Mesenteric fat pad (tissue), 1 donor: ENCODE results near the gene EGFL7. TPM values are rescaled to one million over a fixed set of nuclear protein-coding genes. Genes with fewer than 3 reads are reported as not detected.

Experiments
- DNase-seq: peaks from one replicate; pipeline ENCODE4 v3.0.0-alpha.2; 2020; ENCODE audit warnings: low spot score
- total RNA-seq: library from RNA; stranded (reverse); fragmentation: NEBNext Ultra II Directional; extraction: Animal tissue kit (Norgen Biotek cat#: 25700); gene quantifications from one replicate; pipeline ENCODE4 v1.2.1, GENCODE V29; 2021
- donor health status: DM: yes; HTN: yes; CAD: no.

EGFL7 gene
- total RNA-seq, 1 donor from 2014 or later: 155 TPM

GRCh38 chr9:136671646-136672430 is 9.1 kb downstream of the EGFL7 start:
- DNase-seq: no peak

DNA sequence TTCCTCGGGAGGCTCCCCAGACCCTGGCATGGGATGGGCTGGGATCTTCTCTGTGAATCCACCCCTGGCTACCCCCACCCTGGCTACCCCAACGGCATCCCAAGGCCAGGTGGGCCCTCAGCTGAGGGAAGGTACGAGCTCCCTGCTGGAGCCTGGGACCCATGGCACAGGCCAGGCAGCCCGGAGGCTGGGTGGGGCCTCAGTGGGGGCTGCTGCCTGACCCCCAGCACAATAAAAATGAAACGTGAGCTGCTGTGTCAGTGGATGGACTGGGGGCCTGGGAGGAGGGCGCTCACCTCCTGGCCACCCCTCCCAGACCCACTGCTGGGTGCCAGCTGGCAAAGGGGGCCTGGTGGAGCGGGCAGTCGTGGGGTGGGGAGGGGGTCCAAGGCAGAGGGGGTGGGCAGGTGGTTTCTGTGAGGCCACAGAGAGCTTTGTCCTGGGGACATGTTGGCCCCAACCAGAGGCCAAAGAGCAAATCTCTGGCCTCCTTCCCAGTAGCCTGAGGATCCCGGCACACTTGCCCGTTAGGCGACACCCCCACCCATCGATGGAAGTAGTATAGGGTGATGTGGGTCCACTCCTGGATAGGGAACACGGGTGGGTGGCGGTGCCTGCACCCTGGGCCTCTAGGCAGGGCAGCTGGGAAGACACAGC is 9.8 kb downstream of the EGFL7 start:
- DNase-seq: no peak

DNA sequence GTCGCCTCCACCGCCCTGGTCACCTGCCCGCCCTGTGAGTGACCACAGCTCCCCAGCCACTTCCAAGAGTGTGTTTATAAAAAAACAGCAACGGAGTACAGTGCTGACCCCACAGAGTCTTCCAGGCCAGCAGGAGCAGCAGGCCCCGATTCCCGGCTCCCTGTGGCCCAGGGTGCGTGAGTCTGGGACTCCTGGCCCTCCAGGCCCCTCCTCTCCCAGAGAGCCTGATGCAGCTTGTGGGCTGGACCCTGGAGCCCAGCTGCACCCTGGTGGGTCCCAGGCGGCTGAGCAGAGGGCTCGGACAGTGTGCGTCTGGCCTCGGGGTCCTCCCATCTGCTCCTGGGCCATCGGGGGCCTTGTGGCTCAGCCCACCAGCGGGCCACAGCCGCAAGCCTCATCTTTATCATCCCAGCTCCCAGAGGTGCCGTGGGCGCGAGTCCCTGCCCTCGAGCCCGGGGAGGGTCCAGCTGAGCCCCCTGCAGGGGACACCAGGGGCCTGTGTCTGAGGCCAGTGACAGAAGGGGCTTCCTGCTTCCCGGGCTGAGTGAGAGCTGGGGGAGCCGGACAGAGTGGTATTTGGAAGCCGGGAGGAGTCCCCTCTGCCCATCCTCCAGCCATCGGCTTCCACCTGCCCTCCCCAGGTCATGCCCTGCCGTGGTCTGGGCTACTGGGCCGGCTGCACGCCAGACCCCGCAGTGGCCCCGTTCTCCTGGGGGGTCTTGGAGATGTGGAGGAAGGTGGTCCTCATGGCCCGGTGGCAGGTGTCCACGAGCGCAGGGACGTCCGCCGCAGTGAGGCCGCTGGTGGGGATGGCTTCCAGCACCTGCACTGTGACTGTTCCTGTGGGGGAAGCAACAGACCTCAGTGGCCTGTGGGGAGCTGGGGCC is 10.6 kb downstream of the EGFL7 start:
- no peak for DNase-seq

DNA sequence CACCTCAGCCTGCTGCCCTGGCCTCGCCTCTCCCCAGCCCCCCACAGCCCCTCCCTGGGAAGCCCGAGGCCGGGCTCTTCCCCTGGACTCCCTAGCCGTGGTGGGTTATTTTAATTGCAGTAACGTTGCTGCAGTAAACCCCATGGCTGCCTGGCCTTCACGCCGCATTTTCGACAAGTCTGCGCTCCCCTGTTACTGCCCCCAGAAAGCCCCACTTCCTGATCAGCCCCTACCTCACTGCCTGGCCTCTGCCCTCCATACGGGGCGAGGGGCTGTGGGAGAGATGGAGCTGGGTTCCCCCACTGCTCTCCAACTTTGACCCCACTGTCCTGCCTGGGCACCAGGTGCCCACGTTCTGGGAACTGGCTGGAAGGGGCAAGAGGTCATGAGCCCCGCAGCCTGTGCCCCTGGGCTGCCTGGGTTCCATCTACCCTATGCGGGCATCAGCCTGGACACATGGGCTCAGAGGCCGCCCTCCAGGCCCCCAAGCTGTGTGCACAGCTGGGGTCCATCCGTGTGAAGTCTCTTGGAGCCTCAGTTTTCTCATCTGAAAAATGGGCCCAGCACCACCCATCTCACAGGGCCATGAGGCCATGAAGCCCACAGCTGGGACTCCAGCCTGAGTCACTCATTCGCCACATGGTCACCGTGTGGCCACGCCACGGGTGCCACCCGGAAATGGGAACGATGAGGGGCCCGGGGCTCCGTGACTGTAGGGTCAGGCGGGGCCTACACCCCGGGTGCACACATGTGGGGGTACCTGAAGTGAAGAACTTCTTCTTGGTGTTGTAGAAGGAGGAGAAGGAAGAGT is 11.5 kb downstream of the EGFL7 start:
- DNase-seq: no peak

DNA sequence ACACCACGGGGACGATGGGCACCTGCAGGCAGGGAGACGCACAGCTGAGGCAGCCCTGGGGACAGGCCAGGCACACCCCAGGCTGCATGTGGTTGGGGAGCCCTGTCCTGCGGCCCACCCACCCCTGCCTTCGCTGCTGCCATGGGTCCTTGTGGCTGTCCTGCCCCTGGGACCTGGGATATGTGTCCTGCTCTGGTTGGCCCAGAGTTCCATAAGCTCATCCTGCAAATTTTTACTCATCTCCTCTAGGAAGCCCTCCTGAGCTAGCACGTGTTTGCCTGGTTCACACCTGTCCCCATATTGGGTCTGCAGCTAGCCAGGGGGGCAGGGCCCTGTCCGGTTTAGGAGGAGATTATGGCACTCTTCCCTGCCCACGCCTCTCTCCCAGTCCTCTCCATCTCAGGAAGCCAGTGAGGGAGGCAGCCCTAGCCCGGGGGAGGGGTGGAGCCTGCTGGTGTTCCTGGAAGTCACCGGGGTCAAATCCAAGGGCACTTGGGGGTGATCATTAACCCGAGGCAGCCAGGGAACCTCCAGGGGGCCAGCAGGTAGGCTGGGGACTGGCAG is 12.2 kb downstream of the EGFL7 start:
- no peak for DNase-seq

DNA sequence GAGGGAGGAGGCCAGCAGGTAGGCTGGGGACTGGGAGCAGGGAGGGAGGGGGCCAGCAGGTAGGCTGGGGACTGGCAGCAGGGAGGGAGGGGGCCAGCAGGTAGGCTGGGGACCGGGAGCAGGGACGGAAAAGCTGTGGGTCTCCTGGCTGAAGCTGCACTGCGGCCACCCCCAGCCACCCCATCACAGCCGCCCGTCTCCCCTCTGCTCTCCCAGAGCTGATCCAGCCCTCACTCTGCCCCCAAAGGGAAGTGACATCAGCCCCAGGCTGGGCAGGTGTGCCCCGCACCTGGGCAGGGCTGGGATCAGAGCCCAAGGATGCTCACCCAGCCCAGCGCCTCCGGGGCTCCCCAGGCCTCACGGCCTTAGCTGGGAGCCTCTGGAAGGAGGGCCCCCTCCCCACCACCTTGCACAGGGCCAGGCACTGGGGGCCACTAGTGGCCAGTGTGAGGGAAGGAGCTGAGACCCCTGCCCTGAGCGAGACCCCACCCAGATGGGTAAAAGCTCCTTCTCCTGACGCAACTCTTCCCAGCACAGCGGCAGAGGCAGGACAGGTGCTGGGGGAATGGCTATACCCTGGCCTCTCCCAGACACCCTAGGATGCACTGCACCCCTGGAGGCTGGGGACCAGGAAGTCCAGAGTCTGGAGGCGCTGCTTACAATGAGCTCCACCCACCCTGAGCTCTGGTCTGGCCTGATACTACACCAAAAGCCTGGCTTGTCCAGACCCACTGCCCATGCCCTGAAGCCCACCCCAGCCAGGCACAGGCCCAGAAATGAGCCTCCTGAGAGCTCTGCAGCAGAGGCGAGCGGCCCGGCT is 13.0 kb downstream of the EGFL7 start:
- no peak for DNase-seq

GRCh38 chr9:136676297-136676794 is 13.6 kb downstream of the EGFL7 start:
- no peak for DNase-seq

- no peak for DNase-seq
Observed at GRCh38 chr9:136676920-136677686, 14.4 kb downstream of the EGFL7 start.

GRCh38 chr9:136678034-136678433 is 15.3 kb downstream of the EGFL7 start:
- DNase-seq: no peak

GRCh38 chr9:136678624-136679023 is 15.9 kb downstream of the EGFL7 start:
- no peak for DNase-seq

GRCh38 chr9:136679431-136679941 is 16.8 kb downstream of the EGFL7 start:
- no peak for DNase-seq

DNA sequence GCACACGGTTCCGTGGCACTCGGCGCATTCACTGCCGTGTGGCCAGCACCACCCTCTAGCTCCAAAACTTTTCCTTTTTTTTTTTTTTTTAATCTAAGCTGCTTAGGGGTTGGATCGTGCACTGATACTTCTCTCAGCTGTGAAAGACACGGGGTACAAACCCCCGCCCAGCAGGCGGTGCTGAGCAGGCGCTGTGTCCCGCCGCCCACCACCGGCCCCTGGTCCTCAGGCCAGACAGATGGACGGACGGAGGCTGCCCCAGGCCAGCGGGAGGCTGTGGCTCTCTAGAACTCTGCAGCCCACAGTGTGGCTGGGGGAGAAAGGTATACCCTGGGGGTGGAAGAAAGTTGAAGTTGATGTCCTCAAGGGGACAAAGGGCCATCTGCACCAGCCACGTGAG is 18.3 kb downstream of the EGFL7 start:
- DNase-seq: no peak

DNA sequence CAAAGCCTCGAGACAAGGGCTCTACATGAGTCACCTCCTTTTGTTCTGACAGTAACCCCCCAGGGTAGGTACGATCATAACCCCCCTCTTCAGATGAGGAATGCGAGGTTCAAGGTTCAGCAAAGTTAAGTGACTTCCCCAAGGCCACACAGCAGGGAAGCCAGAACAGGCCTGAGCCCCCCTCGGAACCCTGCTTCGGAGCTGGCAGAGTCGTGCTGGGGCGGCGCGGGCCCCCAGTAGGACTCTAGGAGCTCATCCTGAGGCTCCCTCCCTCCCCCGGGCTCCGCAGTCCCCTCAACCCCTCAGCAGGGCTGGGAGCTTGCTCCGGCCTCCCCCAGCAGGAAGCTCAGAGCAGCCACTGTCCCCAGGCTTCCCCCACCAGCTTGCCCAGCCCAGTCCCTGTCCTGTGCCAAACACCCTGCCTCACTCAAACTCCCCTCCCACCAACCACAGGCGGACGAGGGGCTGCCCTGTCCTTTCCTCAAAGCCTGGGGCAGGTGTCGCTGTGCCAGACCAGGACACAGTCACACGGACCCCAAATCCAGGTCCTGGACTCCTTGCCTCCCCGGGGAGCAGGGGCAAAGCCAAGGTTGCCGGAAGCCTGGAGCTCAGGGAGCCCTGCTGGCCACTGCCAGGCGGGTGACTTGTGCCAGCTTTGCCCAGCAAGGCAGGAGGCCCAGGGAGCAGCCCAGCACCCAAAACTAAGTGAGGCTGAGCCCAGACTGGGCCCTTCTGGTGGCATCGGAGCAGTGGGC is 19.4 kb downstream of the EGFL7 start:
- no peak for DNase-seq

DNA sequence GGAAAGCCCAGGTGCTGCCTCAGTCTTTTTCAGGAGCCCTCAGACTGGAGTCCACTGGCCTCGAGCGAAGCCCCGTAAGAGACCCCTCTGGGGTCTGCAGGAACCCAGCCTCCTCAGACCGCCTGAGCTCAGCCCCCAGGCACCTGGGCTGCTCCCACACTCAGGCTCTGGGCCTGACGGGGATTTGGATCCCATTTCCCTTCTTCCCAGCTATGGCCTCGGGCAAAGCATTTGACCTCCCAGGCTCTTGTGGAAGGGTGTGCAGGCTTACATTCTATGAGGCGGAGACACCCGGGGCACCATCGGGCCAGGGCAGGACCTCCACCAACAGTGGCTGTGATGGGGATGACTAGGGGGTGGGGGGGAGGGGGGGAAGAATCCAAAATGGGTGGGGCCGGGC is 20.0 kb downstream of the EGFL7 start:
- no peak for DNase-seq

GRCh38 chr9:136683173-136683745 is 20.5 kb downstream of the EGFL7 start:
- DNase-seq: no peak

GRCh38 chr9:136683755-136684154 is 21.0 kb downstream of the EGFL7 start:
- DNase-seq: no peak

- no peak for DNase-seq
Observed at GRCh38 chr9:136684339-136684738, 21.6 kb downstream of the EGFL7 start.

GRCh38 chr9:136684799-136685198 is 22.1 kb downstream of the EGFL7 start:
- DNase-seq: no peak
